ENCODE results near the gene DLK1. TPM values are rescaled to one million over a fixed set of nuclear protein-coding genes. Genes with fewer than 3 reads are reported as not detected.
A peak's percentile ranks its signal among the peaks of the same experiment; 100 is the strongest.

The DLK1 gene
- total RNA-seq, 4 donors from 2014 or later: not detected

GRCh38 chr14:100770605-100771120 lies 44.0 kb downstream of the DLK1 start:
- Histone ChIP-seq H3K36me3 (no peaks in the 10 kb centered on the region), H3K9me3 (no peaks in the 10 kb centered on the region), H3K27ac (no peak overlapping the region), H3K27me3 (peaks cover 51% of the 10 kb centered on the region), H3K4me1 (no peaks in the 10 kb centered on the region), H3K4me3 (no peak overlapping the region)
- TF ChIP-seq POLR2AphosphoS5 (IDR thresholded peaks at IDR 0.05) (no peak), POLR2A (IDR thresholded peaks at IDR 0.05) (no peak), CTCF (IDR thresholded peaks at IDR 0.05) (no peak), EP300 (IDR thresholded peaks at IDR 0.05) (no peak)
- 84% methylated on average over 5 of the region's 5 CpGs for WGBS
- peak in 1 of 2 donors; percentile 68 for DNase-seq (ENCODE audit: low spot score in 2 of 2)

- TF ChIP-seq EP300 (IDR thresholded peaks at IDR 0.05) (no peak), CTCF (IDR thresholded peaks at IDR 0.05) (no peak), POLR2AphosphoS5 (IDR thresholded peaks at IDR 0.05) (no peak), POLR2A (IDR thresholded peaks at IDR 0.05) (no peak)
- Histone ChIP-seq H3K27me3 (peaks cover 48% of the 10 kb centered on the region), H3K4me3 (no peak overlapping the region), H3K9me3 (no peaks in the 10 kb centered on the region), H3K27ac (no peak overlapping the region), H3K36me3 (no peaks in the 10 kb centered on the region), H3K4me1 (no peaks in the 10 kb centered on the region)
- DNase-seq (ENCODE audit: low spot score in 2 of 2): peak in 1 of 2 donors; percentile 20
- WGBS: 71% methylated on average over 13 of the region's 13 CpGs
These were observed 44.6 kb downstream of the DLK1 start for GRCh38 chr14:100771121-100771800.

GRCh38 chr14:100772607-100773165 lies 46.0 kb downstream of the DLK1 start:
- Histone ChIP-seq H3K4me3 (no peak overlapping the region), H3K36me3 (no peaks in the 10 kb centered on the region), H3K9me3 (no peaks in the 10 kb centered on the region), H3K27me3 (peaks cover 39% of the 10 kb centered on the region), H3K4me1 (no peaks in the 10 kb centered on the region), H3K27ac (no peak overlapping the region)
- DNase-seq (ENCODE audit: low spot score in 2 of 2): peak in 1 of 2 donors; percentile 48
- TF ChIP-seq EP300 (IDR thresholded peaks at IDR 0.05): no peak
- no peak for TF ChIP-seq CTCF (IDR thresholded peaks at IDR 0.05)
- 77% methylated on average over 6 of the region's 9 CpGs for WGBS

- 58% methylated on average over 11 of the region's 16 CpGs for WGBS
- DNase-seq (ENCODE audit: low spot score in 2 of 2): peak in 1 of 2 donors; percentile 48
- TF ChIP-seq EP300 (IDR thresholded peaks at IDR 0.05) (no peak), POLR2AphosphoS5 (IDR thresholded peaks at IDR 0.05) (no peak), POLR2A (IDR thresholded peaks at IDR 0.05) (no peak), CTCF (IDR thresholded peaks at IDR 0.05) (no peak)
- no peaks in the 10 kb centered on the region for H3K9me3 ChIP-seq
- H3K4me1 ChIP-seq: no peaks in the 10 kb centered on the region
- H3K4me3 ChIP-seq: no peak overlapping the region
- H3K36me3 ChIP-seq: no peaks in the 10 kb centered on the region
- peaks cover 32% of the 10 kb centered on the region for H3K27me3 ChIP-seq
- H3K27ac ChIP-seq: no peak overlapping the region
These were observed 46.9 kb downstream of the DLK1 start for GRCh38 chr14:100773331-100774163.

- peaks cover 27% of the 10 kb centered on the region for H3K27me3 ChIP-seq
- H3K27ac ChIP-seq: no peak overlapping the region
- WGBS: 89% methylated on average over 9 of the region's 9 CpGs
- no peaks in the 10 kb centered on the region for H3K4me1 ChIP-seq
- H3K9me3 ChIP-seq: no peaks in the 10 kb centered on the region
- peak in 1 of 2 donors; percentile 67 for DNase-seq (ENCODE audit: low spot score in 2 of 2)
- no peak for TF ChIP-seq POLR2AphosphoS5 (IDR thresholded peaks at IDR 0.05)
- no peak for TF ChIP-seq CTCF (IDR thresholded peaks at IDR 0.05)
- TF ChIP-seq EP300 (IDR thresholded peaks at IDR 0.05): no peak
- no peak for TF ChIP-seq POLR2A (IDR thresholded peaks at IDR 0.05)
- no peaks in the 10 kb centered on the region for H3K36me3 ChIP-seq
- H3K4me3 ChIP-seq: no peak overlapping the region
These were observed 47.5 kb downstream of the DLK1 start for GRCh38 chr14:100774164-100774537.
